HEK293 (cell line): Measurements from ENCODE around the gene HIPK2.

Experiments used
- CTCF ChIA-PET: fragments of 350-600 bp; formaldehyde crosslinking; extraction: SDS; loops from one replicate; lab custom pipeline; 2021; ENCODE audit warnings: antibody characterized with exemption; lab: Yijun Ruan, JAX
- POLR2A ChIA-PET: fragments of 300-600 bp; formaldehyde crosslinking; extraction: SDS; loops from one replicate; lab custom pipeline; 2020; ENCODE audit warnings: antibody characterized with exemption, inconsistent platforms; lab: Yijun Ruan, JAX
- H3K27ac ChIP-seq: fragments of 200-500 bp; sonication (Bioruptor generic); 2 replicates; pipeline ENCODE4 v1.5.1; 2014; ENCODE audit warnings: low read depth, low read length, control low read depth, inconsistent platforms; ENCODE audit errors: extremely low read depth
- H3K36me3 ChIP-seq, 2 experiments: fragments of 200-500 bp in 1 of 2; sonication (Bioruptor generic) in 1 of 2; 1 replicate in 1 of 2; 2 replicates in 1 of 2; pipeline ENCODE4 v1.5.1; 2014 to 2017; ENCODE audit warnings: inconsistent platforms in 2 of 2, low read length in 2 of 2; ENCODE audit not compliant: control insufficient read depth in 2 of 2, insufficient read depth in 1 of 2
- H3K4me1 ChIP-seq: fragments of 200-500 bp; sonication (Bioruptor generic); 2 replicates; pipeline ENCODE4 v1.5.1; 2014; ENCODE audit warnings: mild to moderate bottlenecking, low read length, inconsistent platforms; ENCODE audit not compliant: control insufficient read depth, insufficient read depth
- H3K4me3 ChIP-seq: 2 replicates; pipeline ENCODE4 v1.5.1; 2011; ENCODE audit warnings: low read depth, mild to moderate bottlenecking, control low read depth, low read length, moderate library complexity
- H3K9me3 ChIP-seq: fragments of 200-500 bp; sonication (Bioruptor generic); 2 replicates; pipeline ENCODE4 v1.5.1; 2014; ENCODE audit warnings: low read depth, low read length, inconsistent platforms; ENCODE audit not compliant: control insufficient read depth, insufficient read depth
- INSM2 ChIP-seq: fragments of 450-650 bp; formaldehyde crosslinking; IDR thresholded peaks from 2 replicates; pipeline ENCODE4 v1.5.1; 2016; ENCODE audit warnings: missing biosample characterization, missing genetic modification characterization
- PRDM10 ChIP-seq: fragments of 450-650 bp; formaldehyde crosslinking; IDR thresholded peaks from 2 replicates; pipeline ENCODE4 v1.5.1; 2016; ENCODE audit warnings: missing biosample characterization, missing genetic modification characterization
- ZEB2 ChIP-seq: fragments of 450-650 bp; formaldehyde crosslinking; IDR thresholded peaks from 2 replicates; pipeline ENCODE4 v1.5.1; 2016; ENCODE audit warnings: missing biosample characterization, missing genetic modification characterization
- ZFP3 ChIP-seq: fragments of 450-650 bp; formaldehyde crosslinking; IDR thresholded peaks from 2 replicates; pipeline ENCODE4 v1.5.1; 2016; ENCODE audit warnings: low read depth, missing biosample characterization, missing genetic modification characterization
- ZFP41 ChIP-seq: fragments of 450-650 bp; formaldehyde crosslinking; IDR thresholded peaks from 2 replicates; pipeline ENCODE4 v1.5.1; 2016; ENCODE audit warnings: missing biosample characterization, missing genetic modification characterization, borderline replicate concordance
- ZNF112 ChIP-seq: fragments of 450-650 bp; formaldehyde crosslinking; IDR thresholded peaks from 2 replicates; pipeline ENCODE4 v1.5.0; 2017; ENCODE audit warnings: missing biosample characterization, missing genetic modification characterization
- ZNF16 ChIP-seq: fragments of 450-650 bp; formaldehyde crosslinking; IDR thresholded peaks from 2 replicates; pipeline ENCODE4 v1.5.1; 2016; ENCODE audit warnings: low read depth, missing biosample characterization, missing genetic modification characterization
- ZNF274 ChIP-seq, 2 experiments: fragments of 200-500 bp in 1 of 2; fragments of 450-650 bp in 1 of 2; sonication (Bioruptor generic) in 1 of 2; formaldehyde crosslinking in 1 of 2; IDR thresholded peaks; 2 replicates each; pipeline versions ENCODE4 v1.5.1 to v1.6.1; 2014 to 2016; ENCODE audit warnings: borderline replicate concordance in 1 of 2, inconsistent platforms in 1 of 2, low read length in 1 of 2, missing biosample characterization in 1 of 2, missing genetic modification characterization in 1 of 2
- ZNF280D ChIP-seq: fragments of 450-650 bp; formaldehyde crosslinking; IDR thresholded peaks from 2 replicates; pipeline ENCODE4 v1.5.1; 2016; ENCODE audit warnings: missing biosample characterization, missing genetic modification characterization
- ZNF341 ChIP-seq: fragments of 450-650 bp; formaldehyde crosslinking; IDR thresholded peaks from 2 replicates; pipeline ENCODE4; 2016; ENCODE audit warnings: low read depth, missing biosample characterization, missing genetic modification characterization
- ZNF510 ChIP-seq: fragments of 450-650 bp; formaldehyde crosslinking; IDR thresholded peaks from 2 replicates; pipeline ENCODE4 v1.5.1; 2018; ENCODE audit warnings: mild to moderate bottlenecking, missing genetic modification characterization, missing biosample characterization; ENCODE audit not compliant: insufficient replicate concordance
- ZNF529 ChIP-seq: fragments of 450-650 bp; formaldehyde crosslinking; IDR thresholded peaks from 2 replicates; pipeline ENCODE4 v1.5.1; 2017; ENCODE audit warnings: missing genetic modification characterization, missing biosample characterization; ENCODE audit not compliant: insufficient replicate concordance
- ZNF544 ChIP-seq: fragments of 450-650 bp; formaldehyde crosslinking; IDR thresholded peaks from 2 replicates; pipeline ENCODE4 v1.5.0; 2017; ENCODE audit warnings: missing biosample characterization, missing genetic modification characterization
- ZNF549 ChIP-seq: fragments of 450-650 bp; IDR thresholded peaks from 2 replicates; pipeline ENCODE4 v1.5.1; 2018; ENCODE audit warnings: missing biosample characterization, missing genetic modification characterization, mild to moderate bottlenecking, inconsistent platforms, moderate library complexity
- ZNF654 ChIP-seq: fragments of 450-650 bp; formaldehyde crosslinking; IDR thresholded peaks from 2 replicates; pipeline ENCODE4 v1.5.1; 2016; ENCODE audit warnings: low read depth, missing biosample characterization, missing genetic modification characterization
- ZSCAN16 ChIP-seq: fragments of 450-650 bp; formaldehyde crosslinking; IDR thresholded peaks from 2 replicates; pipeline ENCODE4 v1.5.1; 2016; ENCODE audit warnings: missing biosample characterization, missing genetic modification characterization

Gene HIPK2

GRCh38 chr7:139769066-139769465, 8.7 kb downstream of the HIPK2 start:
- TF ChIP-seq PRDM10 (tag by site-specific recombination) (no peak), ZNF280D (tag by site-specific recombination) (no peak), ZNF16 (tag by site-specific recombination) (no peak), ZFP3 (no peak), ZNF510 (no peak), ZNF654 (tag by site-specific recombination) (no peak), ZEB2 (tag by site-specific recombination) (no peak), ZNF274 (IDR thresholded peaks at IDR 0.05; ENCODE audit: low read length) (no peak), ZNF274 (tag by site-specific recombination; IDR thresholded peaks at IDR 0.05; ENCODE audit: borderline replicate concordance) (no peak), ZNF341 (tag by site-specific recombination) (no peak)
- H3K4me1 ChIP-seq = peaks cover 9% of the 10 kb centered on the region

GRCh38 chr7:139768249-139768824, 9.5 kb downstream of the HIPK2 start:
- peaks cover 0 to 2% of the 10 kb centered on the region in 2 experiments; a peak in 1 of 3 replicates for H3K36me3 ChIP-seq
- POLR2A ChIA-PET = no interaction called here
- H3K4me1 ChIP-seq = peaks cover 9% of the 10 kb centered on the region
- H3K4me3 ChIP-seq = no peak overlapping the region
- no peak overlapping the region for H3K27ac ChIP-seq
- no peaks in the 10 kb centered on the region for H3K9me3 ChIP-seq
- TF ChIP-seq INSM2 = no peak
- no peak for TF ChIP-seq ZNF544 (tag by site-specific recombination)
- no peak for TF ChIP-seq ZNF112 (tag by site-specific recombination)
- no peak for TF ChIP-seq ZNF549 (tag by site-specific recombination)
- TF ChIP-seq ZSCAN16 (tag by site-specific recombination) = no peak
- TF ChIP-seq ZFP41 = no peak
- TF ChIP-seq ZNF529 (tag by site-specific recombination) = no peak
- TF ChIP-seq, all 188 proteins: peak for 0
- CTCF ChIA-PET = interaction anchor here (0.6 kb wide), 1 partner anchor 111 kb away, joined by 6 read pairs; no protein-coding TSS in a partner anchor

More at GRCh38 chr7:139769066-139769465, 8.7 kb downstream of the HIPK2 start:
- no peaks in the 10 kb centered on the region for H3K9me3 ChIP-seq
- ChIA-PET CTCF (interaction anchor here (0.6 kb wide), 1 partner anchor 110 kb away, joined by 6 read pairs; no protein-coding TSS in a partner anchor), POLR2A (no interaction called here)
- H3K27ac ChIP-seq = no peak overlapping the region
- peaks cover 0 to 2% of the 10 kb centered on the region in 2 experiments; a peak in 1 of 3 replicates for H3K36me3 ChIP-seq
- no peak overlapping the region for H3K4me3 ChIP-seq
